DOHH2 (cell line): ENCODE measurements around the gene FTSJ1.
A peak's percentile ranks its signal among the peaks of the same experiment; 100 is the strongest.

Experiments used
- H3F3A ChIP-seq: fragments of 200-600 bp; sonication (generic), shearing (Covaris generic); 2 replicates; pipeline ENCODE4 v1.6.0; 2016; ENCODE audit warnings: antibody characterized with exemption, mild to moderate bottlenecking; ENCODE audit not compliant: control insufficient read depth, insufficient read depth
- H3K27ac ChIP-seq: fragments of 200-600 bp; sonication (generic); 2 replicates; pipeline ENCODE4 v1.5.1; 2014; ENCODE audit warnings: low read depth, mild to moderate bottlenecking, low read length, moderate library complexity
- H3K27me3 ChIP-seq: fragments of 200-600 bp; sonication (generic); 2 replicates; pipeline ENCODE4 v1.6.1; 2014; ENCODE audit warnings: mild to moderate bottlenecking, low read length, mixed read lengths; ENCODE audit not compliant: control insufficient read depth
- H3K36me3 ChIP-seq: fragments of 200-600 bp; sonication (generic); 2 replicates; pipeline ENCODE4 v1.6.1; 2014; ENCODE audit warnings: mild to moderate bottlenecking, low read length, moderate library complexity, mixed read lengths; ENCODE audit not compliant: control insufficient read depth
- H3K4me1 ChIP-seq: fragments of 200-600 bp; sonication (generic); 2 replicates; pipeline ENCODE4 v1.6.1; 2014; ENCODE audit warnings: mild to moderate bottlenecking, low read length, mixed read lengths; ENCODE audit not compliant: control insufficient read depth
- H3K4me2 ChIP-seq: fragments of 200-600 bp; sonication (generic); 2 replicates; pipeline ENCODE4 v1.6.0; 2014; ENCODE audit warnings: mild to moderate bottlenecking, low read length, moderate library complexity
- H3K4me3 ChIP-seq: fragments of 200-600 bp; sonication (generic); 2 replicates; pipeline ENCODE4 v1.5.1; 2014; ENCODE audit warnings: mild to moderate bottlenecking, low read length, mixed read lengths
- H3K79me2 ChIP-seq: fragments of 200-600 bp; sonication (generic); 2 replicates; pipeline ENCODE4 v1.6.1; 2014; ENCODE audit warnings: mild to moderate bottlenecking, low read length, mixed read lengths; ENCODE audit not compliant: control insufficient read depth
- H3K9me2 ChIP-seq: fragments of 200-600 bp; sonication (generic); replicated peaks from 2 replicates; pipeline ENCODE4 v1.6.1; 2014; ENCODE audit warnings: mild to moderate bottlenecking, low read length, mixed read lengths; ENCODE audit not compliant: control insufficient read depth
- H3K9me3 ChIP-seq: fragments of 200-600 bp; sonication (generic); 2 replicates; pipeline ENCODE4 v1.6.1; 2014; ENCODE audit warnings: antibody characterized with exemption, low read length, mixed read lengths; ENCODE audit not compliant: control insufficient read depth, insufficient read depth
- H4K20me1 ChIP-seq: fragments of 200-600 bp; sonication (generic); 2 replicates; pipeline ENCODE4 v1.6.0; 2014; ENCODE audit warnings: low read depth, mild to moderate bottlenecking, antibody characterized with exemption, low read length, moderate library complexity; ENCODE audit not compliant: control insufficient read depth, insufficient read depth
- EZH2phosphoT487 ChIP-seq: fragments of 200-600 bp; sonication (generic); IDR thresholded peaks from 2 replicates; pipeline ENCODE4 v1.6.1; 2017; ENCODE audit warnings: borderline replicate concordance, mild to moderate bottlenecking, antibody characterized with exemption, low read length, moderate library complexity, mixed read lengths
- TF ChIP-seq, protein P1 (sequence below): fragments of 200-600 bp; sonication (generic); IDR thresholded peaks from one replicate; pipeline ENCODE4 v1.5.1; 2014; ENCODE audit warnings: antibody characterized with exemption, mild to moderate bottlenecking, low read depth, low read length; ENCODE audit not compliant: poor library complexity, severe bottlenecking

FTSJ1 gene

DNA sequence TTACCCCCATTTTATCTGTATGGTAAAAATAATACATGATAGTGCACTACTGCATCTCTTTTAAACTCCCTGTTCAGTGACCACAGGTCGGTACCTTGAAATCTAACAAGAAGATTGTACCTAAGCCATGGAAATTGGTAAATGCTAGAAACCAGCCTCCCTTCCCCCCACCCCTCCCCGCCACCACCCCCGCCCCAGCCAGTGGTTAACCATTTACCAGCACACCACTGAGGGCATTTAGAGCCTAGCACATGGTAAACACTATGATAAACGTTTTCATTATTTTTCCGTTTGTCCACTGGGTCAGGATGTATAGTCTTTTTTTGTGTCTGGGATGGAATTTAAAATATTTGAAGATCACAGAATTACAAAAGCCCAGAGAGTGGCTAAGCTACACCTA, 703 bp upstream of the FTSJ1 start:
- H3K27ac ChIP-seq, result peak overlapping the region; percentile 30
- no peaks in the 10 kb centered on the region for H3F3A ChIP-seq
- TF ChIP-seq, protein P1, sequence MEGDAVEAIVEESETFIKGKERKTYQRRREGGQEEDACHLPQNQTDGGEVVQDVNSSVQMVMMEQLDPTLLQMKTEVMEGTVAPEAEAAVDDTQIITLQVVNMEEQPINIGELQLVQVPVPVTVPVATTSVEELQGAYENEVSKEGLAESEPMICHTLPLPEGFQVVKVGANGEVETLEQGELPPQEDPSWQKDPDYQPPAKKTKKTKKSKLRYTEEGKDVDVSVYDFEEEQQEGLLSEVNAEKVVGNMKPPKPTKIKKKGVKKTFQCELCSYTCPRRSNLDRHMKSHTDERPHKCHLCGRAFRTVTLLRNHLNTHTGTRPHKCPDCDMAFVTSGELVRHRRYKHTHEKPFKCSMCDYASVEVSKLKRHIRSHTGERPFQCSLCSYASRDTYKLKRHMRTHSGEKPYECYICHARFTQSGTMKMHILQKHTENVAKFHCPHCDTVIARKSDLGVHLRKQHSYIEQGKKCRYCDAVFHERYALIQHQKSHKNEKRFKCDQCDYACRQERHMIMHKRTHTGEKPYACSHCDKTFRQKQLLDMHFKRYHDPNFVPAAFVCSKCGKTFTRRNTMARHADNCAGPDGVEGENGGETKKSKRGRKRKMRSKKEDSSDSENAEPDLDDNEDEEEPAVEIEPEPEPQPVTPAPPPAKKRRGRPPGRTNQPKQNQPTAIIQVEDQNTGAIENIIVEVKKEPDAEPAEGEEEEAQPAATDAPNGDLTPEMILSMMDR, result no peak
- TF ChIP-seq EZH2phosphoT487, result no peak
- peaks cover 42% of the 10 kb centered on the region for H3K79me2 ChIP-seq
- H3K4me1 ChIP-seq, result peaks cover 14% of the 10 kb centered on the region
- H3K9me2 ChIP-seq, result no peaks in the 10 kb centered on the region
- peak overlapping the region; percentile 92 for H3K4me3 ChIP-seq
- peak overlapping the region; percentile 80 for H3K4me2 ChIP-seq
- no peaks in the 10 kb centered on the region for H3K9me3 ChIP-seq
- no peaks in the 10 kb centered on the region for H3K27me3 ChIP-seq
- H3K36me3 ChIP-seq, result peaks cover 10% of the 10 kb centered on the region
- 0 out of 2 replicates have a peak, but pooled peaks cover 4% of the 10 kb centered on the region for H4K20me1 ChIP-seq

DNA sequence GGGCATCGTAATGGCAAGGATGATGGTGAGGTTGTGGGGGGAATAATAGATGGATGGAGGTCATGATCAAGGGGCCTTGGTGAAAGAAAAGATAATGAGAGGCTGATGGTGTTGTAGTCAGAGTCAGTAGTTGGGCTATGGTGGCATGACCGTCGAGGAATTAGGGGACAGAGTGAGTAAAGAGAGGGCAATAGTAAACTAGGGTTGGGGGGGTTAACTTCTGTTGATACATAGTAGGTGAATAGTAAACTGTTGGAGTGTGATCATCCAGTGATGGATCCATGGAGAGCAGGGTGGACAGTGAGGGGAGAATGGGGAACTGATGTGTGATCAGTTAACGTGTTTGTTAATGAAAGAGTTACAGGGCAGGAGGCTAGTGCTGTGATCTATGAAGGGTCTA, 920 bp downstream of the FTSJ1 start:
- H3K27ac ChIP-seq, result no peak overlapping the region
- peak overlapping the region; percentile 80 for H3K4me2 ChIP-seq
- H3K4me3 ChIP-seq, result peak overlapping the region; percentile 92
- TF ChIP-seq EZH2phosphoT487, result no peak
- TF ChIP-seq, protein P1, result no peak
- 0 out of 2 replicates have a peak, but pooled peaks cover 4% of the 10 kb centered on the region for H4K20me1 ChIP-seq
- H3K79me2 ChIP-seq, result peaks cover 42% of the 10 kb centered on the region
- H3F3A ChIP-seq, result no peaks in the 10 kb centered on the region
- H3K27me3 ChIP-seq, result no peaks in the 10 kb centered on the region
- H3K9me3 ChIP-seq, result no peaks in the 10 kb centered on the region
- H3K36me3 ChIP-seq, result peaks cover 20% of the 10 kb centered on the region
- H3K4me1 ChIP-seq, result peaks cover 14% of the 10 kb centered on the region
- no peaks in the 10 kb centered on the region for H3K9me2 ChIP-seq

DNA sequence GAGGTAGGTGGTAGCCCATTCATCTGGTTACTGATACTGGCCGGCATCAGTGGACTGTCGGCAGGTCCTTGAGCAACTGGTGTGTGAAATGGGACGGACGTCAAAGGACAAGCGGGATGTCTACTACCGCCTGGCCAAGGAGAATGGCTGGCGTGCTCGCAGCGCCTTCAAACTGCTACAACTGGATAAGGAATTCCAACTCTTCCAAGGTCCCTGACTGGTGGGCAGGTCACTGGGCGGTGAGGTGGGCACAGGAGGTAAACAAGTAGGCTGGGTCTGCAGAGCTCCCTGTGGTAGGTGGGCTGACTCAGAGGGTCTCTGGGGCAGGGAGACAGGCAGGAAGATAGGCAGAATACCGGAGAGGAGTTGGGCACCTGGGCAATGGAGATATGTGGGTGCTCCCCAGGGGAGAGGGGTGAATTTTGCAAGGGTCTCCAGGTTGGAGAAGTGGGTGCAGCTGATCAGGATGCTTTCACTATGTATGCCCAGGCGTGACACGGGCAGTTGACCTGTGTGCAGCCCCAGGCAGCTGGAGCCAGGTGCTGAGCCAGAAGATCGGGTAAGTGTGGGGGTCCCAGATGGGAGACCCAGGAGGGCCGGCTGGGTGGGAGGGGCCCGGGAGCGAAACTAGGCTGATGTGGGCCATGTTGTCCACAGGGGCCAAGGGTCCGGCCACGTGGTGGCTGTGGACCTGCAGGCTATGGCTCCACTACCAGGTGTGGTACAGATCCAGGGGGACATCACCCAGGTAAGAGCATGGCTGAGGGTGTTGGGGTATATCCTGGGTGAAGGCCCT, 2.2 kb downstream of the FTSJ1 start:
- no peaks in the 10 kb centered on the region for H3K27me3 ChIP-seq

More for the DNA sequence above, 2.2 kb downstream of the FTSJ1 start:
- H3K4me1 ChIP-seq, result peaks cover 14% of the 10 kb centered on the region
- no peaks in the 10 kb centered on the region for H3K9me2 ChIP-seq
- no peaks in the 10 kb centered on the region for H3F3A ChIP-seq
- 0 out of 2 replicates have a peak, but pooled peaks cover 4% of the 10 kb centered on the region for H4K20me1 ChIP-seq
- no peak overlapping the region for H3K27ac ChIP-seq
- peaks cover 42% of the 10 kb centered on the region for H3K79me2 ChIP-seq
- H3K9me3 ChIP-seq, result no peaks in the 10 kb centered on the region
- peaks cover 27% of the 10 kb centered on the region for H3K36me3 ChIP-seq
- H3K4me3 ChIP-seq, result peak overlapping the region; percentile 92; the same call in 1 of the 2 replicates
- H3K4me2 ChIP-seq, result no peak overlapping the region; the same call in 1 of the 2 replicates
- TF ChIP-seq, protein P1, result no peak
- TF ChIP-seq EZH2phosphoT487, result no peak
